Psoas muscle (tissue), 8 donors: ENCODE results near the gene ISOC1. TPM values are rescaled to one million over a fixed set of nuclear protein-coding genes. Genes with fewer than 3 reads are reported as not detected.

ENCODE experiments used
- ATAC-seq, 4 donors: fragments of 200-7000 bp; cut with Tn5 transposase; one replicate each; pipeline ENCODE4 v1.9.1; 2020; ENCODE audit warnings: moderate library complexity in 3 of 4, mild to moderate bottlenecking in 2 of 4
- DNase-seq, 2 donors: peaks; one replicate each; pipeline ENCODE4 v3.0.0-alpha.2; 2020
- H3K27ac ChIP-seq: fragments of 200-600 bp; one replicate; pipeline ENCODE4 v1.8.0; 2022
- H3K27me3 ChIP-seq, 3 donors: fragments of 200-600 bp in 1 of 3; one replicate each; pipeline versions ENCODE4 v1.6.1 to v1.8.0; 2013 to 2022; ENCODE audit warnings: low read length in 2 of 3, mild to moderate bottlenecking in 2 of 3, moderate library complexity in 1 of 3; ENCODE audit not compliant: insufficient read depth in 3 of 3
- H3K36me3 ChIP-seq, 2 donors: fragments of 200-600 bp in 1 of 2; one replicate each; pipeline versions ENCODE4 v1.6.1 to v1.8.0; 2013 to 2022; ENCODE audit warnings: low read depth in 1 of 2, mild to moderate bottlenecking in 1 of 2, moderate library complexity in 1 of 2; ENCODE audit not compliant: insufficient read depth in 1 of 2
- H3K4me1 ChIP-seq: fragments of 200-600 bp; one replicate; pipeline ENCODE4 v1.8.0; 2022
- H3K4me3 ChIP-seq: fragments of 200-600 bp; one replicate; pipeline ENCODE4 v1.8.0; 2022; ENCODE audit warnings: mild to moderate bottlenecking
- H3K9me3 ChIP-seq: fragments of 200-600 bp; one replicate; pipeline ENCODE4 v1.8.0; 2022
- WGBS, 3 donors: extraction: QIAGEN DNeasy Blood & Tissue Kit; methylation state at CpG; one replicate each; pipeline versions ENCODE4 v1.1.6 to v1.1.7; 2013; 5-methylcytosine and 5-hydroxymethylcytosine counted together
- intact Hi-C, 2 donors: fragments of 100-400 bp; cut with DNase I; formaldehyde crosslinking; loops; one replicate each; pipeline versions ENCODE4 v1.11.0 to v1.14.2; 2022
- polyA plus RNA-seq, 3 donors: library from polyadenylated mRNA; stranded (reverse); fragments of 200-250 nt; gene quantifications; one replicate each; pipeline ENCODE4 v1.2.3, GENCODE V29; 2013
- total RNA-seq, 4 donors: library from RNA; stranded (reverse); fragmentation: NEBNext Ultra II Directional in 2 of 4; extraction: Animal tissue kit (Norgen Biotek cat#: 25700) in 2 of 4; gene quantifications; one replicate each; pipeline versions ENCODE4 v1.2.1 to v1.2.4, GENCODE V29; 2021 to 2023
- TF ChIP-seq, protein P1 (sequence below): fragments of 200-600 bp; IDR thresholded peaks from one replicate; pipeline ENCODE4 v1.8.0; 2022; ENCODE audit warnings: antibody characterized with exemption
- donor health status: healthy with polysubstance abuse.
- donor health status: DM: no; HTN: no; CAD: no; lungs with moderate emphysema.
- donor health status: Bipolar disorder and iron deficiency.
- donor health status: healthy.
- donor health status: DM: yes; HTN: yes; CAD: no.
- donor health status: DM: no; HTN: no; CAD: no.
- donor health status: DM: no; HTN: no; CAD: no.
- donor health status: DM: yes; HTN: yes; CAD: no.

Gene ISOC1
- total and polyA plus RNA-seq, 7 donors: 6.6 to 18.8 (median 11.3) TPM

DNA sequence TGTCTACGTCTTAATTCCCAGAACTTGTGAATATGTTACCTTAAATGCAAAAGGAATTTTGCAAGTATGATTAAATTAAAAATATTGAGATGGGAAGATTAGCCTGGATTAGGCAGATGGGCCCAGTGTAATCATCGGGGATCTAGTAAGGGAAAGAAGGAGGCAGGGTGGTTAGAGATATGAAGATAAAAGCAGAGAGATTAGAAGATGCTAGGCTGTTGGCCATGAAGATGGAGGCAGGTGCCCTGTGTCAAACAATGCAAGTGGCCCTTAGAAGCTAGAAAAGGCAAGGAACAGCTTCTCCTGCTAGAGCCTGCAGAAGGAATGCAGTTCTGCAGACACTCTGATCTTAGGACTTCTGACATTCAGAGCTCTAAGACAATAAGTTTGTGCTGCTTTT is 28.8 kb upstream of the ISOC1 start:
- DNase-seq: no peak
- no peak for ATAC-seq
- Histone ChIP-seq H3K36me3 (no peaks in the 10 kb centered on the region), H3K4me1 (no peaks in the 10 kb centered on the region), H3K27ac (no peak overlapping the region), H3K27me3 (no peaks in the 10 kb centered on the region), H3K9me3 (no peaks in the 10 kb centered on the region), H3K4me3 (no peak overlapping the region)
- 93 to 96% (median 93%) methylated on average over 2 of the region's 2 CpGs for WGBS, 3 donors
- intact Hi-C loops: no loop called here
- TF ChIP-seq, protein P1, sequence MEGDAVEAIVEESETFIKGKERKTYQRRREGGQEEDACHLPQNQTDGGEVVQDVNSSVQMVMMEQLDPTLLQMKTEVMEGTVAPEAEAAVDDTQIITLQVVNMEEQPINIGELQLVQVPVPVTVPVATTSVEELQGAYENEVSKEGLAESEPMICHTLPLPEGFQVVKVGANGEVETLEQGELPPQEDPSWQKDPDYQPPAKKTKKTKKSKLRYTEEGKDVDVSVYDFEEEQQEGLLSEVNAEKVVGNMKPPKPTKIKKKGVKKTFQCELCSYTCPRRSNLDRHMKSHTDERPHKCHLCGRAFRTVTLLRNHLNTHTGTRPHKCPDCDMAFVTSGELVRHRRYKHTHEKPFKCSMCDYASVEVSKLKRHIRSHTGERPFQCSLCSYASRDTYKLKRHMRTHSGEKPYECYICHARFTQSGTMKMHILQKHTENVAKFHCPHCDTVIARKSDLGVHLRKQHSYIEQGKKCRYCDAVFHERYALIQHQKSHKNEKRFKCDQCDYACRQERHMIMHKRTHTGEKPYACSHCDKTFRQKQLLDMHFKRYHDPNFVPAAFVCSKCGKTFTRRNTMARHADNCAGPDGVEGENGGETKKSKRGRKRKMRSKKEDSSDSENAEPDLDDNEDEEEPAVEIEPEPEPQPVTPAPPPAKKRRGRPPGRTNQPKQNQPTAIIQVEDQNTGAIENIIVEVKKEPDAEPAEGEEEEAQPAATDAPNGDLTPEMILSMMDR: no peak

DNA sequence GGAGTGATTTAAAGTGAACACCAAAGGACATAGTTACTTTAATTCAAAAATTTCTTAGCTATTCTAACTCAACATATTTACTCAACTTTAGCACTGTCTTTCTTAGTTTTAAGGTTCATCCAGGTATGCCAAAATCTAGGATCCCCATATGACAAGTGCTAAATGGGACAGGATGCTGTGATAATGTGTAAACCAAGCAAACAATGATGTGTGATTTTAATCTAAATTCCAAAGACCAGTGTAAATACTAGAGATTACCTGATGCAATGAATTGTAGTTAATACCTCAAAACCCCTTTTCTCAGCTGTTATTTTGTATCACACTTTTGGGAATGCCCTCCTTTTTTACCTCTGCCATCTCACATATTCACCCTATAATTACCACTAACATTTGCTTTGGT is 26.8 kb upstream of the ISOC1 start:
- TF ChIP-seq, protein P1: no peak
- no peaks in the 10 kb centered on the region for H3K36me3 ChIP-seq
- no peak for ATAC-seq

DNA sequence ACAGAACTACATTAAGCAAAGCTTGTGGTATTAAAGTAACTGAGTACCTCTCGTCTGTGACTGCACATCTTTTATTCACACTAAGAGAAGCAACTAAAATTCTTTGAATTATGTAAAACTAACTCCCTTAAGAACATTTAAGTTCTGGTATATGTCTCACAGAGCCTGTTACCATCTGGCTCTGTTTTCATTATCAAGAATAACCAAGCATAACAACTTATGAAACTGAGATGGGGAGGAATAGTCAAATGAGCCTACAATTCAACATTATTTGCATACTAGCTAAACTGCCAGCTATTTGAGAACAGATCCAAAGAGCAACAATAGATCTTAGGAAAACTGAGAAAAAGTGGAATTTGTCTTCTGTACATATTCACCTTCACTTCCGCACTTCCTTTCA is 25.3 kb upstream of the ISOC1 start:
- intact Hi-C loops: no loop called here
- no peaks in the 10 kb centered on the region for H3K36me3 ChIP-seq
- H3K4me3 ChIP-seq: no peak overlapping the region
- no peaks in the 10 kb centered on the region for H3K27me3 ChIP-seq
- no peaks in the 10 kb centered on the region for H3K4me1 ChIP-seq
- 85 to 90% (median 85%) methylated on average over 2 of the region's 2 CpGs for WGBS, 3 donors
- no peak overlapping the region for H3K27ac ChIP-seq
- DNase-seq (no peak), ATAC-seq (no peak)
- no peaks in the 10 kb centered on the region for H3K9me3 ChIP-seq
- TF ChIP-seq, protein P1: no peak

More for the DNA sequence above, 26.8 kb upstream of the ISOC1 start:
- Histone ChIP-seq H3K27me3 (no peaks in the 10 kb centered on the region), H3K4me1 (no peaks in the 10 kb centered on the region), H3K27ac (no peak overlapping the region), H3K9me3 (no peaks in the 10 kb centered on the region), H3K4me3 (no peak overlapping the region)
- intact Hi-C loops: no loop called here
- DNase-seq: no peak

DNA sequence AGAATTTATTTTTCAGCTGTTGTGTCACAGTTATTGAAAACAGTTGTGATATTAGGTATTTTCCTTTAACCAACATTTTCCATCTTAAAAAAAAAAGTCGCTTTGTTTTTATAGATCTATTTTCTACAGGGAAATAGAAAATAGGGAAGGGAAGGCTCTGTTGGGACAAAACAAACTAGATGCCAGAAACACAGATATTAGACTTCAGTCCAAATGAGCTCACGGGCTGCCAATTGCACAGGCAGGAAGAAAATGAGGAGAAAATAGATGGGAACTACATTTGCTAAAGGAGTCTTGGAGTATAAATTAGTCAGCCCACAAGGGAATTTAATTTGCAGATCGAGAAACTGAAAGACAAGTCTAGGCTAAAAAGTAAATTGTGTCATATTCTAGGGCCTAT is 21.4 kb upstream of the ISOC1 start:
- ATAC-seq (no peak), DNase-seq (no peak)
- WGBS, 3 donors: 47 to 56% (median 50%) methylated on average over 3 of the region's 3 CpGs
- Histone ChIP-seq H3K4me1 (no peaks in the 10 kb centered on the region), H3K4me3 (no peak overlapping the region), H3K9me3 (no peaks in the 10 kb centered on the region), H3K36me3 (no peaks in the 10 kb centered on the region), H3K27me3 (no peaks in the 10 kb centered on the region), H3K27ac (no peak overlapping the region)
- intact Hi-C loops: no loop called here
- TF ChIP-seq, protein P1: no peak

DNA sequence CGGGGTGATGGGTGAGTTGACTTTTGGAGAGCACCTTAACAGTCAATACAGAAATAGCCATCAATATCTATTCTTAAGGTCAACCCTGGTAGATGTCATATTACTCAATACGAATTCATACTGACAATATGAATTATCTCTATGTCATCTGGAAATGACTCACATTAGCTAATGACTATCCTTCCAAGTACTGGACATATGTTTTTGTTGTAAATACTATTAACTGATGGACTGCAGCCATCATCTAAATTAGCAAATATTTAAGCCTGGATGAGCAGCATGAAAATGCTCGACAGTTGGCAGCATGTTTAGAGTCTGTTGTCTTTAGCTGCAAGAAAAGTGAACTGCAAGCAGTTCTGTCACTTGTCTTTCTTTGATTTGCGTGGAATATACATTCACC is 19.6 kb upstream of the ISOC1 start:
- Histone ChIP-seq H3K4me1 (no peaks in the 10 kb centered on the region), H3K27ac (no peak overlapping the region), H3K4me3 (no peak overlapping the region), H3K27me3 (no peaks in the 10 kb centered on the region), H3K36me3 (no peaks in the 10 kb centered on the region), H3K9me3 (no peaks in the 10 kb centered on the region)
- ATAC-seq (no peak), DNase-seq (no peak)
- TF ChIP-seq, protein P1: no peak
- 54 to 62% (median 58%) methylated on average over 4 of the region's 4 CpGs for WGBS, 3 donors
- intact Hi-C loops: no loop called here
